Cardiac muscle cell (in vitro differentiated cells and primary cell): ENCODE results near the gene EFNA4. TPM values are rescaled to one million over a fixed set of nuclear protein-coding genes. Genes with fewer than 3 reads are reported as not detected.

Experiments
- DNase-seq, 2 donors: peaks; one replicate each; pipeline versions ENCODE4 v3.0.0 to v3.0.0-alpha.2; 2010 to 2017; ENCODE audit warnings: low read depth in 1 of 2, low spot score in 1 of 2
- H3K27ac ChIP-seq: fragments of 200-600 bp; sonication (generic); 2 replicates; pipeline ENCODE4 v1.5.1; 2016
- H3K27me3 ChIP-seq: fragments of 200-600 bp; sonication (generic); 2 replicates; pipeline ENCODE4 v1.6.0; 2016; ENCODE audit warnings: control low read depth
- H3K36me3 ChIP-seq: fragments of 200-600 bp; sonication (generic); 2 replicates; pipeline ENCODE4 v1.5.1; 2016; ENCODE audit warnings: control low read depth
- H3K4me1 ChIP-seq: fragments of 200-600 bp; sonication (generic); 2 replicates; pipeline ENCODE4 v1.8.1; 2017; ENCODE audit warnings: low read depth, mild to moderate bottlenecking, mixed run types
- H3K4me3 ChIP-seq: fragments of 200-600 bp; sonication (generic); 2 replicates; pipeline ENCODE4 v1.5.1; 2016; ENCODE audit warnings: mild to moderate bottlenecking
- H3K9me3 ChIP-seq: fragments of 200-600 bp; sonication (generic); 2 replicates; pipeline ENCODE4 v1.5.1; 2017; ENCODE audit warnings: low read depth, mild to moderate bottlenecking, control low read depth
- polyA plus RNA-seq: library from polyadenylated mRNA; unstranded; fragments of >200 nt; fragmentation: Nextera tagmentation; extraction: Ambion mirVana; gene quantifications from 2 replicates; pipeline ENCODE4 v1.2.1, GENCODE V29; 2016
- total RNA-seq: library from RNA; depleted of rRNA; stranded (reverse); fragments of >200 nt; gene quantifications from 2 replicates; pipeline ENCODE4 v1.2.3, GENCODE V29; 2016
- TF ChIP-seq, protein P1 (sequence below): IDR thresholded peaks from 2 replicates; pipeline ENCODE4 v1.5.1; 2012; ENCODE audit warnings: low read depth, mild to moderate bottlenecking, low read length

EFNA4 gene
- total and polyA plus RNA-seq, 2 experiments from 2014 or later, result 29.2 to 29.6 TPM

DNA sequence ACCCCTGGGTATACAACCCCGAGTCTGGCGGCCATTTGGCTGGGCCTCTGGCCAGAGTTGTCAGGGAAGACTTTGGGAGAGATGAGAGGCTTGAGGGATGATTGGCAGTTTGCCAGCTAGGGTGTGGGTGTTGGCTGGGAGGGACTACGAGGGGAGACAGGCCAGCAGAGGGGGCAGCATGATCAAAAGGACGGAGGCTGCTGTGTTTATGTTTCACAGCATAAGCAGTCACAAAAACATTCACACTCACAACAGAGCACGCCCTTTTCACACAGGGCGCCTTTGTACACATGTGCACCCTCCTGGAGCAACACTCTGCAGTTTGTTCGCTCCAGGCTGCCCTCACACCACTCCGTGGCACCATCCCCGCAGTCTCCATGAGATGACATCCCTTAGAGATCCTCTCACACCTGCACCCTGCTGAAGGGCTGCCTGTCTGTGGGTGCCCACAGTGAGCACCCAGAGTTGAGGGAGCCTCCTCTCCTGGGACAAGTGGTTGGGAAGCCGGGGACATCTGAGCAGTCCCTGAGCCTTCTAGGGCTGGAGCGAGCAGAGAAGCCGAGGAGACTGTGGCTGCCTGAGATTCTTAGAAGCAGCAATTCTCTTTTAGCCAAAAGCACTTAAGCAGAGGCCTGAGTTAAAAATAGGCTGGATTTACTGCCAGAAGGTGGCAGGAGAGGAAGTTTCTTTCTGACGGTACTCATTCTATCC lies 30.5 kb downstream of the EFNA4 start:
- DNase-seq, result peak; percentile 74 to 82
- no peaks in the 10 kb centered on the region for H3K9me3 ChIP-seq

DNA sequence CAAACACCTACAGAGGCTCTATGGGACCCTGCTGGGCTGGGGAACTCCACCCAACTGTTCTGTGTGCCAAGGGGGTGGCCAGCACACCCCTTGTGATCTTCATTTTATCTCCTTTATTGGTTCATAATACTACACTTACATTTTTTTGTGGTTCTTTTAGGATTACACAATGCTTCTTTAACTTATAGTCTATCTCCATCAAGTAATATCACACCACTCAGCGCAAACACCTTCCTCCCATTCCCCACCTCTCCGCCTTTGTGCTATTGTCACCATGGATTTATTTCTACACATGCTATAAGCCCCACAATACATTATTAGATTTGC lies 31.0 kb downstream of the EFNA4 start:
- no peaks in the 10 kb centered on the region for H3K36me3 ChIP-seq
- DNase-seq, result no peak
- H3K27ac ChIP-seq, result peak overlapping the region; percentile 84
- TF ChIP-seq, protein P1, sequence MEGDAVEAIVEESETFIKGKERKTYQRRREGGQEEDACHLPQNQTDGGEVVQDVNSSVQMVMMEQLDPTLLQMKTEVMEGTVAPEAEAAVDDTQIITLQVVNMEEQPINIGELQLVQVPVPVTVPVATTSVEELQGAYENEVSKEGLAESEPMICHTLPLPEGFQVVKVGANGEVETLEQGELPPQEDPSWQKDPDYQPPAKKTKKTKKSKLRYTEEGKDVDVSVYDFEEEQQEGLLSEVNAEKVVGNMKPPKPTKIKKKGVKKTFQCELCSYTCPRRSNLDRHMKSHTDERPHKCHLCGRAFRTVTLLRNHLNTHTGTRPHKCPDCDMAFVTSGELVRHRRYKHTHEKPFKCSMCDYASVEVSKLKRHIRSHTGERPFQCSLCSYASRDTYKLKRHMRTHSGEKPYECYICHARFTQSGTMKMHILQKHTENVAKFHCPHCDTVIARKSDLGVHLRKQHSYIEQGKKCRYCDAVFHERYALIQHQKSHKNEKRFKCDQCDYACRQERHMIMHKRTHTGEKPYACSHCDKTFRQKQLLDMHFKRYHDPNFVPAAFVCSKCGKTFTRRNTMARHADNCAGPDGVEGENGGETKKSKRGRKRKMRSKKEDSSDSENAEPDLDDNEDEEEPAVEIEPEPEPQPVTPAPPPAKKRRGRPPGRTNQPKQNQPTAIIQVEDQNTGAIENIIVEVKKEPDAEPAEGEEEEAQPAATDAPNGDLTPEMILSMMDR, result no peak
- no peak overlapping the region for H3K4me3 ChIP-seq
- no peaks in the 10 kb centered on the region for H3K9me3 ChIP-seq
- peaks cover 14% of the 10 kb centered on the region for H3K4me1 ChIP-seq
- H3K27me3 ChIP-seq, result no peaks in the 10 kb centered on the region

More for the DNA sequence above, 30.5 kb downstream of the EFNA4 start:
- Histone ChIP-seq H3K4me3 (no peak overlapping the region), H3K27me3 (no peaks in the 10 kb centered on the region), H3K36me3 (no peaks in the 10 kb centered on the region), H3K27ac (peak overlapping the region; percentile 84), H3K4me1 (peaks cover 14% of the 10 kb centered on the region)
- TF ChIP-seq, protein P1, result peak; percentile 54

DNA sequence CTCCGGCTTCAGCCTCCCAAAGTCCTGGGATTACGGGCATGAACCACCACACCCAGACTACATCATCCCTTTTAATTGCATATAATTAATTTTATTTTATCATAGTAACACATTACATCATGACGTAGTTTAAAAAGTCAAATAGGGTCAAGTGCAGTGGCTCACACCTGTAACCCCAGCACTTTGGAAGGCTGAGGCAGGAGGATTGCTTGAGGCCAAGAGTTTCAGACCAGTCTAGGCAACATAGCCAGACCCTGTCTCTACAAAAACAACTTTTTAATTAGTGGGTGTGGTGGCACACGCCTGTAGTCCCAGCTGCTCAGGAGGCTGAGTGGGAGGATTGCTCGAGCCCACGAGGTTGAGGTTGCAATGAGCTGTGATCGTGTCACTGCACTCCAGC lies 35.8 kb downstream of the EFNA4 start:
- no peak overlapping the region for H3K4me3 ChIP-seq
- no peaks in the 10 kb centered on the region for H3K36me3 ChIP-seq
- H3K27ac ChIP-seq, result no peak overlapping the region
- H3K4me1 ChIP-seq, result peaks cover 7% of the 10 kb centered on the region
- no peaks in the 10 kb centered on the region for H3K9me3 ChIP-seq
- DNase-seq, result no peak
- H3K27me3 ChIP-seq, result no peaks in the 10 kb centered on the region
- TF ChIP-seq, protein P1, result no peak

DNA sequence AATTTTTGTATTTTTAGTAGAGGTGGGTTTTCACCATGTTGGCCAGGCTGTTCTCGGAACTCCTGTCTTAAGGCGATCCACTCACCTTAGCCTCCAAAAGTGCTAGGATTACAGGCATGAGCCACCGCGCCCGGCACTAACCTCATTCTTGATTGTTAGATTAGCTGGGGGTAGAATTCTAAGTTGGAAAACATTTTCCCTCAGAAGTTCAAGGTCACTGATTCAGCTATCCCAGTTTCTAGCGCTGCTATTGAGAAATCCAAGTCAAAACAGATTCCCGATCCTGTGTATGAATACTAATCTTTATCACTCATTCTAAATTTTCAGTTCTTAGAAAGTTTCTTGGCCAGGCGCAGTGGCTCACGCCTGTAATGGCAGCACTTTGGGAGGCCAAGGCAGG lies 39.8 kb downstream of the EFNA4 start:
- H3K27me3 ChIP-seq, result peaks cover 9% of the 10 kb centered on the region
- no peaks in the 10 kb centered on the region for H3K36me3 ChIP-seq
- H3K9me3 ChIP-seq, result no peaks in the 10 kb centered on the region
- no peak overlapping the region for H3K4me3 ChIP-seq
- no peaks in the 10 kb centered on the region for H3K4me1 ChIP-seq
- DNase-seq, result no peak
- TF ChIP-seq, protein P1, result no peak
- no peak overlapping the region for H3K27ac ChIP-seq

DNA sequence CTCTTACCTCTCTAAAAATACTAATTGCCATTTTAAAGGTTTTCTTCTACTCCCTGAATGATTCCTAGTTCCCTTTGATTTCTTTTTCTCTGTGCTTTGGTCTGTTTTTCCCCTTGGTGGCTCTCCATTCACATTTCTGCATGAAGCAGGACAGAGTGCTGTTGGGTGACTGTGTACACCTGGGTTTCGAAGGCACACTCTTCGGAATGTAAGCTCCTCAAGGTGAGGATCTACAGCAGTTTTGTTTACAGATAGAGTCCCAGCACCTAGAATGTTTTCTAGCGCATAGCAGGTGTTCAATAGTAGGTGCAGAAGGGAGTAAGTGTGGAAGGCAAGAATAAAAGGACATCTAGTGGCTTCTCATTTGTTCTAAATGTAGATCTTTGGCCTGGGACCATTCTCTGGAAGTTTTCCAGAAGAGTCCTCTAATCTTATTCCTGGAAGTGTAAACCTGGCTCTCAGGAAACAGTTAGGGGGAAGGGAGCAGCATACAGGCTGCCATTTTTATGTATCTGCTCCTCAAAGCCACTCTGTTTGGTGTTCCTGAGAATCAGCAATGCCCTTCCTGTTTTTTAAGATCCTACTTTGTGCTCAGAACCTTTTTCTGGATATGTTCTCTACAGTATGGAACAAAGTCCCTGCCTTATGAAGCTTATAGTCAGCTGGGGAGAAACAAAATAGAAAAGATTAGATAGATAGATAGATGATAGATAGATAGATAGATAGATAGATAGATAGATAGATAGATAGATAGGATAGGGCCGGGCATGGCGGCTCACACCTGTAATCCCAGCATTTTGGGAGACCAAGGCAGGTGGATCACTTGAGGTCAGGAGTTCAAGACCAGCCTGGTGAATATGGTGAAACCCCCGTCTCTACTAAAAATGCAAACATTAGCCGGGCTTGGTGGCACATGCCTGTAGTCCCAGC lies 41.3 kb downstream of the EFNA4 start:
- H3K27ac ChIP-seq, result no peak overlapping the region
- no peaks in the 10 kb centered on the region for H3K36me3 ChIP-seq
- H3K27me3 ChIP-seq, result peaks cover 9% of the 10 kb centered on the region
- no peaks in the 10 kb centered on the region for H3K4me1 ChIP-seq
- no peak overlapping the region for H3K4me3 ChIP-seq
- TF ChIP-seq, protein P1, result no peak
- H3K9me3 ChIP-seq, result no peaks in the 10 kb centered on the region
- DNase-seq, result peak in 1 of 2 donors; percentile 22
